Activated CD8-positive, alpha-beta T cell treated with anti-CD3 and anti-CD28 coated beads for 36 hours (primary cell): ENCODE results near the gene STRAP. TPM values are rescaled to one million over a fixed set of nuclear protein-coding genes. Genes with fewer than 3 reads are reported as not detected.

Experiments used
- ATAC-seq: fragments of 200-7000 bp; cut with Tn5 transposase; one replicate; pipeline ENCODE4 v1.10.0; 2021; ENCODE audit warnings: mild to moderate bottlenecking, moderate library complexity
- CTCF ChIA-PET: fragments of 350-600 bp; sonication (Branson Sonifier 250); formaldehyde crosslinking; loops from one replicate; lab custom pipeline; 2021; ENCODE audit warnings: antibody characterized with exemption; lab: Charles Lee
- POLR2A ChIA-PET: fragments of 350-600 bp; sonication (Branson Sonifier 250); formaldehyde crosslinking; loops from one replicate; lab custom pipeline; 2021; ENCODE audit warnings: antibody characterized with exemption; lab: Charles Lee
- DNase-seq: peaks from one replicate; pipeline ENCODE4 v3.0.0-alpha.2; 2020
- H3K27ac Mint-ChIP-seq: one replicate; pipeline ENCODE4 v1.8.0; 2021; ENCODE audit warnings: mild to moderate bottlenecking, mixed read lengths
- H3K27me3 Mint-ChIP-seq: one replicate; pipeline ENCODE4 v1.8.0; 2021; ENCODE audit warnings: mixed read lengths
- H3K36me3 Mint-ChIP-seq: one replicate; pipeline ENCODE4 v1.8.0; 2021; ENCODE audit warnings: low read depth, mixed read lengths
- H3K4me1 Mint-ChIP-seq: one replicate; pipeline ENCODE4 v1.8.0; 2021; ENCODE audit warnings: low read depth, mixed read lengths
- H3K4me3 Mint-ChIP-seq: one replicate; pipeline ENCODE4 v1.8.0; 2021; ENCODE audit warnings: mild to moderate bottlenecking, moderate library complexity, mixed read lengths
- H3K9me3 Mint-ChIP-seq: one replicate; pipeline ENCODE4 v1.8.0; 2021; ENCODE audit warnings: mixed read lengths
- intact Hi-C: fragments of 100-400 bp; cut with micrococcal nuclease; formaldehyde crosslinking; loops from one replicate; pipeline ENCODE4 v1.10.0; 2022
- total RNA-seq, 2 experiments: library from RNA; stranded (reverse); gene quantifications; one replicate each; pipeline ENCODE4 v1.2.3, GENCODE V29; 2021
- TF ChIP-seq, protein P1 (sequence below): fragments of 200-600 bp; IDR thresholded peaks from one replicate; pipeline ENCODE4 v1.8.0; 2022; ENCODE audit warnings: antibody characterized with exemption, mild to moderate bottlenecking

Gene STRAP
- total RNA-seq, 2 experiments from 2014 or later = 138 to 140 TPM

GRCh38 chr12:15887043-15887817 is 5.0 kb downstream of the STRAP start:
- DNase-seq = no peak
- peaks cover 55% of the 10 kb centered on the region for H3K36me3 Mint-ChIP-seq
- ATAC-seq = no peak
- POLR2A ChIA-PET = no interaction called here
- H3K4me3 Mint-ChIP-seq = no peak overlapping the region
- no peaks in the 10 kb centered on the region for H3K9me3 Mint-ChIP-seq
- H3K27ac Mint-ChIP-seq = peak overlapping the region; percentile 42
- no peaks in the 10 kb centered on the region for H3K27me3 Mint-ChIP-seq
- TF ChIP-seq, protein P1, sequence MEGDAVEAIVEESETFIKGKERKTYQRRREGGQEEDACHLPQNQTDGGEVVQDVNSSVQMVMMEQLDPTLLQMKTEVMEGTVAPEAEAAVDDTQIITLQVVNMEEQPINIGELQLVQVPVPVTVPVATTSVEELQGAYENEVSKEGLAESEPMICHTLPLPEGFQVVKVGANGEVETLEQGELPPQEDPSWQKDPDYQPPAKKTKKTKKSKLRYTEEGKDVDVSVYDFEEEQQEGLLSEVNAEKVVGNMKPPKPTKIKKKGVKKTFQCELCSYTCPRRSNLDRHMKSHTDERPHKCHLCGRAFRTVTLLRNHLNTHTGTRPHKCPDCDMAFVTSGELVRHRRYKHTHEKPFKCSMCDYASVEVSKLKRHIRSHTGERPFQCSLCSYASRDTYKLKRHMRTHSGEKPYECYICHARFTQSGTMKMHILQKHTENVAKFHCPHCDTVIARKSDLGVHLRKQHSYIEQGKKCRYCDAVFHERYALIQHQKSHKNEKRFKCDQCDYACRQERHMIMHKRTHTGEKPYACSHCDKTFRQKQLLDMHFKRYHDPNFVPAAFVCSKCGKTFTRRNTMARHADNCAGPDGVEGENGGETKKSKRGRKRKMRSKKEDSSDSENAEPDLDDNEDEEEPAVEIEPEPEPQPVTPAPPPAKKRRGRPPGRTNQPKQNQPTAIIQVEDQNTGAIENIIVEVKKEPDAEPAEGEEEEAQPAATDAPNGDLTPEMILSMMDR = no peak
- intact Hi-C loops = no loop called here
- H3K4me1 Mint-ChIP-seq = peaks cover 58% of the 10 kb centered on the region
- CTCF ChIA-PET = interaction anchor here (1.3 to 4.0 kb wide), 3 partner anchors 11 to 355 kb away, joined by 3 to 22 read pairs (median 5); no protein-coding TSS in a partner anchor

- peaks cover 15% of the 10 kb centered on the region for H3K4me1 Mint-ChIP-seq
- no peak overlapping the region for H3K4me3 Mint-ChIP-seq
- CTCF ChIA-PET = interaction anchor here (1.1 kb wide), 1 partner anchor 303 kb away, joined by 3 read pairs; no protein-coding TSS in a partner anchor
- intact Hi-C loops = no loop called here
- POLR2A ChIA-PET = no interaction called here
- peaks cover 27% of the 10 kb centered on the region for H3K36me3 Mint-ChIP-seq
- ATAC-seq (no peak), DNase-seq (no peak)
- H3K27ac Mint-ChIP-seq = peak overlapping the region; percentile 38
- TF ChIP-seq, protein P1 = no peak
- H3K27me3 Mint-ChIP-seq = no peaks in the 10 kb centered on the region
- no peaks in the 10 kb centered on the region for H3K9me3 Mint-ChIP-seq
These were observed 10.6 kb downstream of the STRAP start for GRCh38 chr12:15892645-15893259.

- DNase-seq (no peak), ATAC-seq (no peak)
- ChIA-PET POLR2A (no interaction called here), CTCF (interaction anchor here (1.1 kb wide), 1 partner anchor 303 kb away, joined by 3 read pairs; no protein-coding TSS in a partner anchor)
- Mint-ChIP-seq H3K4me3 (no peak overlapping the region), H3K9me3 (no peaks in the 10 kb centered on the region), H3K4me1 (peaks cover 13% of the 10 kb centered on the region), H3K27me3 (no peaks in the 10 kb centered on the region), H3K36me3 (peaks cover 27% of the 10 kb centered on the region), H3K27ac (no peak overlapping the region)
- intact Hi-C loops = no loop called here
- TF ChIP-seq, protein P1 = no peak
These were observed 11.1 kb downstream of the STRAP start for GRCh38 chr12:15893260-15893659.

- peaks cover 32% of the 10 kb centered on the region for H3K36me3 Mint-ChIP-seq
- ChIA-PET POLR2A (interaction anchor here (2.5 kb wide), 1 partner anchor 14 kb away, joined by 9 read pairs; the partner anchor contains the start of gene DERA), CTCF (interaction anchor here (0.7 to 3.2 kb wide), 6 partner anchors 11 to 364 kb away, joined by 3 to 21 read pairs (median 6); partner anchors contain the start of gene DERA)
- H3K4me3 Mint-ChIP-seq = no peak overlapping the region
- DNase-seq (no peak), ATAC-seq (no peak)
- peak overlapping the region; percentile 36 for H3K27ac Mint-ChIP-seq
- intact Hi-C loops = no loop called here
- peaks cover 5% of the 10 kb centered on the region for H3K4me1 Mint-ChIP-seq
- TF ChIP-seq, protein P1 = no peak
- no peaks in the 10 kb centered on the region for H3K27me3 Mint-ChIP-seq
- no peaks in the 10 kb centered on the region for H3K9me3 Mint-ChIP-seq
These were observed 14.7 kb downstream of the STRAP start for GRCh38 chr12:15896867-15897266.
